KMS-11 (cell line): Measurements from ENCODE around the gene XDH.

Experiments used
- H2AFZ ChIP-seq: fragments of 200-600 bp; sonication (generic); 2 replicates; pipeline ENCODE4 v1.6.1; 2016; ENCODE audit warnings: antibody characterized with exemption, mixed run types, low read depth
- H3K27ac ChIP-seq: fragments of 200-600 bp; sonication (generic); 2 replicates; pipeline ENCODE4 v1.6.1; 2016; ENCODE audit warnings: mild to moderate bottlenecking, mixed run types
- H3K27me3 ChIP-seq: fragments of 200-600 bp; sonication (generic); 2 replicates; pipeline ENCODE4 v1.6.1; 2017; ENCODE audit warnings: mild to moderate bottlenecking, low read depth, mixed run types, moderate library complexity; ENCODE audit not compliant: insufficient read depth
- H3K36me3 ChIP-seq: fragments of 200-600 bp; sonication (generic); 2 replicates; pipeline ENCODE4 v1.6.1; 2017; ENCODE audit warnings: mild to moderate bottlenecking, mixed run types; ENCODE audit not compliant: insufficient read depth
- H3K4me1 ChIP-seq: fragments of 200-600 bp; sonication (generic); 2 replicates; pipeline ENCODE4 v1.6.1; 2016; ENCODE audit warnings: mild to moderate bottlenecking, low read depth, mixed run types; ENCODE audit not compliant: poor library complexity, severe bottlenecking
- H3K4me2 ChIP-seq: fragments of 200-600 bp; sonication (generic); 2 replicates; pipeline ENCODE4 v1.7.0; 2016; ENCODE audit warnings: mild to moderate bottlenecking, mixed run types
- H3K4me3 ChIP-seq: fragments of 200-600 bp; sonication (generic); IDR thresholded peaks from 2 replicates; pipeline ENCODE4 v1.6.1; 2017; ENCODE audit warnings: low read depth, low read length, mixed read lengths; ENCODE audit not compliant: insufficient read depth
- H3K79me2 ChIP-seq: fragments of 200-600 bp; sonication (generic); 2 replicates; pipeline ENCODE4 v1.6.1; 2016; ENCODE audit warnings: low read depth, mixed run types; ENCODE audit not compliant: insufficient read depth
- H3K9ac ChIP-seq: fragments of 200-600 bp; sonication (generic); 2 replicates; pipeline ENCODE4 v1.6.1; 2016; ENCODE audit warnings: mild to moderate bottlenecking, mixed run types
- H4K20me1 ChIP-seq: fragments of 200-600 bp; sonication (generic); 2 replicates; pipeline ENCODE4 v1.6.1; 2016; ENCODE audit warnings: mild to moderate bottlenecking, mixed run types; ENCODE audit not compliant: insufficient read depth
- TF ChIP-seq, protein P1 (sequence below): fragments of 200-600 bp; sonication (generic); conservative IDR thresholded peaks from 2 replicates; pipeline ENCODE4 v1.6.1; 2017; ENCODE audit warnings: low read depth, mild to moderate bottlenecking, antibody characterized with exemption, low read length, moderate library complexity, mixed read lengths

XDH gene

DNA sequence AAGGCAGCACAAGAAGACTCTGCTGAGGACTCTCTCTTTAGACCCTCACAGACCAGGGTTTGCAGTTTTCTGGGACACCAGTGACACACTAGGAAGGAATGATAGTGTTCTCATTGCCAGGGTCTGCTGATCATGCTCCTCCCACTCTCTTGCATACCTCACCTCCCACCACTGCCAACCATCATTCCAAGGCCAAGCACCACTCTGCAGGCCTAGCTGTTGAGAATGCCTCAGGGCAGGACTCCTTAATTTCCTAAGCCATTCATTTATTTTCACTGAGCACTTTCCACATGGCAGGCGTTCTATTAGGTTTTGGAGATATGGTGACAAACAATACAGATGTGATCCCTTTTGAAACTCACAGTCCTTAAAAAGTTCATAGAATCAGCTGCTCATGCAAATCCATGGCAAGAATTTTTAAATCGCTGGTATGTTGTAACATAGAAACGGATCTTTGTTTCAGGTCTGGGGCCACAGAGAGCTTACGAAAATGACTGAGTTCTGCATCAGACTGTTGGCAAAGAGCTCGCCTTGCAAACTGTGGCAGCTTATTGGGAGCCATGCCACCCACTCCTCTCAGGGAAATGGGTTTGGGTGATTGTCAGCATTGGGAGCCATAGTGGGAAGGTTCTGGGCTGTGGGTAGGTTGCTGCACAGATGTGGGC, 78.5 kb downstream of the XDH start:
- no peak overlapping the region for H3K27ac ChIP-seq
- no peak overlapping the region for H2AFZ ChIP-seq
- no peak overlapping the region for H3K4me3 ChIP-seq
- TF ChIP-seq, protein P1, sequence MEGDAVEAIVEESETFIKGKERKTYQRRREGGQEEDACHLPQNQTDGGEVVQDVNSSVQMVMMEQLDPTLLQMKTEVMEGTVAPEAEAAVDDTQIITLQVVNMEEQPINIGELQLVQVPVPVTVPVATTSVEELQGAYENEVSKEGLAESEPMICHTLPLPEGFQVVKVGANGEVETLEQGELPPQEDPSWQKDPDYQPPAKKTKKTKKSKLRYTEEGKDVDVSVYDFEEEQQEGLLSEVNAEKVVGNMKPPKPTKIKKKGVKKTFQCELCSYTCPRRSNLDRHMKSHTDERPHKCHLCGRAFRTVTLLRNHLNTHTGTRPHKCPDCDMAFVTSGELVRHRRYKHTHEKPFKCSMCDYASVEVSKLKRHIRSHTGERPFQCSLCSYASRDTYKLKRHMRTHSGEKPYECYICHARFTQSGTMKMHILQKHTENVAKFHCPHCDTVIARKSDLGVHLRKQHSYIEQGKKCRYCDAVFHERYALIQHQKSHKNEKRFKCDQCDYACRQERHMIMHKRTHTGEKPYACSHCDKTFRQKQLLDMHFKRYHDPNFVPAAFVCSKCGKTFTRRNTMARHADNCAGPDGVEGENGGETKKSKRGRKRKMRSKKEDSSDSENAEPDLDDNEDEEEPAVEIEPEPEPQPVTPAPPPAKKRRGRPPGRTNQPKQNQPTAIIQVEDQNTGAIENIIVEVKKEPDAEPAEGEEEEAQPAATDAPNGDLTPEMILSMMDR, result no peak
- H3K4me2 ChIP-seq, result no peak overlapping the region
- no peaks in the 10 kb centered on the region for H3K27me3 ChIP-seq
- H3K9ac ChIP-seq, result no peak overlapping the region
- H4K20me1 ChIP-seq, result no peaks in the 10 kb centered on the region
- H3K36me3 ChIP-seq, result no peaks in the 10 kb centered on the region
- no peaks in the 10 kb centered on the region for H3K79me2 ChIP-seq
- H3K4me1 ChIP-seq, result peaks cover 4% of the 10 kb centered on the region

DNA sequence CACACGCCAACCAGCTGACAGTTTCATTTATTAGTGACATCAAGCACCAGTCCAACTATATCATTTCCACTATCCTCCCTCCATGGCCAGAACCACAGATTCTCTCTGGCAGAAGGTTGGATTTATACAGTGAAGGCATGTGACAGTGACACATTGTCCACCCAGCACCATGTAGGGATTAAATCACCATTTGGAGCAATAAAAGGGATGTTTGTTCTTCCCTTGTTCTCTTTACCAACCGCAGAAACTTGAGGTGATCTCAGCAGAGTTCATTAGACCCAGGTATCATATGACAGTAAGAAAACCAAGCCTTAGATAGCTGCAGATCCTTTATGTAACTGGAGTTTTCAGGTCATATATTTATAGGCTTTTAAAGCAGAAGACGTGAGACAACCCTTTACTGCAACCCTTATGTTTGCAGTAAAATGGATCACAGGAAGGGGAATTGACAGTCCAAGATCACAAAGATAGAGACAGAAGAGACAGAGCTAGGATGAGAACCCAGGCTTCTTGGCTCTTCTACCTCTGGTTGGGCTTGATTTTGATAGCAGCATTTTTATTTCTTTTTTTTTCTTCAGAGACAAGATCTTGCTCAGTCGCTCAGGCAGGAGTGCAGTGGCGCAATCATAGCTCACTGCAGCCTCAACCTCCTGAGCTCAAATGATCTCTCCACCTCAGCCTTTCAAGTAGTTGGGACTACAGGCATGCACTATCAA, 80.1 kb downstream of the XDH start:
- Histone ChIP-seq H3K4me2 (no peak overlapping the region), H3K27me3 (no peaks in the 10 kb centered on the region), H2AFZ (no peak overlapping the region), H3K27ac (no peak overlapping the region), H3K36me3 (no peaks in the 10 kb centered on the region), H3K9ac (no peak overlapping the region), H4K20me1 (no peaks in the 10 kb centered on the region), H3K4me3 (no peak overlapping the region), H3K4me1 (peaks cover 4% of the 10 kb centered on the region), H3K79me2 (no peaks in the 10 kb centered on the region)
- TF ChIP-seq, protein P1, result no peak

DNA sequence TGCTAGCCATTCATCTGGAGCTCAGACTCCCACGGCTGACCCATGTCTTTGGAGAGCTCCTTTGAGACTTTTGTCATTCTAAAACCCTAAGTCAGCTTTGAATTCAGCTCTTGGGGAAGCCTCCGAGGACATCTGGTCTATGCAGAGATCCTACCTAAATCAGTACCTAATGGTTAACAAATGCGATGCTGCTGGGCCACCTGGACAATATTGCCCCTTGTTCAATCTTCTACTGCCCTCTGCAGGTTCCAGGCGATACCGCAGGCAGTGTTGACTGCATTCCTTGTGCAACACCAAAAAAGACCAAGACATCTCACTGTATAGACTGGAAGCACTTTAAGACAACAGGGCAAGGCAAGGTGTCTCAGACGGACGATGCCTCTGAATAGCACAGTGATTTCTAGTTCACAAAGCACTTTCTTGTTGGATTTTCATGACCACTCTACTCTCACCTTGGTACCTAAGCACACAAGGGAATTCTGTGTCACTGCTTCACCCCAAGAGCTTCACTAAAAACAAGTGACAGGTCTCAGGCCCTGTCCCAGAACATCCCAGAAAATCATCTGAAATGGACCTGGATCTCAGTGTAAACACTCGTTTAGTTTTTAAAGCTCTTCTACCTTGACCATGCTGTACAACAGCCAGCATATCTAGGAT, 80.9 kb downstream of the XDH start:
- no peak overlapping the region; the same call in 1 of the 2 replicates for H3K4me2 ChIP-seq
- H3K79me2 ChIP-seq, result no peaks in the 10 kb centered on the region
- no peak overlapping the region for H3K9ac ChIP-seq
- H3K36me3 ChIP-seq, result no peaks in the 10 kb centered on the region
- peaks cover 4% of the 10 kb centered on the region for H3K4me1 ChIP-seq
- H3K27me3 ChIP-seq, result no peaks in the 10 kb centered on the region
- H3K4me3 ChIP-seq, result no peak overlapping the region
- TF ChIP-seq, protein P1, result peak; percentile 98
- no peak overlapping the region for H2AFZ ChIP-seq
- H3K27ac ChIP-seq, result no peak overlapping the region
- no peaks in the 10 kb centered on the region for H4K20me1 ChIP-seq

DNA sequence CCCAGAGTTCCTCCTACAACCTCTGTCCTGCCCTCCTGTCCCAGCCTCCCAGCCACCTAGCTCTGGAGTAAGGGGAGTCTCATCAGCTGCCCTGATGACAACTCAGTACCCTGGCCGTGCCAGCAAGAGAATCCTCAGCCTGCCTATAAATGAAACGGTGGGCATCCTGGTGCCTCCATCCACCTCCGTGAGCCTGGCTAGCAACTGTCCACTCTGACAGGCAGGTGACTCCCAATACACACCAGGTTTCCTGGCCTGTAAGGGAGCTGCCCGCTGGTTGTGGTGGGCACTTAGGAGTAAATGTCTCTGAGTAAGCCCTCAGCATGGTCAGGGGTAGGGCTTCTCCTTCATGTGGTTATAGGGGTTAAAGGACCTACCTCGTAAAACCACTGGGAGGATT, 81.5 kb downstream of the XDH start:
- H3K4me2 ChIP-seq, result no peak overlapping the region
- no peaks in the 10 kb centered on the region for H3K79me2 ChIP-seq
- H3K4me1 ChIP-seq, result peaks cover 4% of the 10 kb centered on the region
- no peak overlapping the region for H3K4me3 ChIP-seq
- H3K27ac ChIP-seq, result no peak overlapping the region
- no peaks in the 10 kb centered on the region for H4K20me1 ChIP-seq
- H3K9ac ChIP-seq, result no peak overlapping the region
- no peaks in the 10 kb centered on the region for H3K36me3 ChIP-seq
- H2AFZ ChIP-seq, result no peak overlapping the region
- TF ChIP-seq, protein P1, result no peak
- no peaks in the 10 kb centered on the region for H3K27me3 ChIP-seq
